Measurements from ENCODE around the gene CHST8. TPM values are rescaled to one million over a fixed set of nuclear protein-coding genes. Genes with fewer than 3 reads are reported as not detected.

The CHST8 gene
- total and polyA plus RNA-seq, 11 donors, result 0.10 to 0.88 (median 0.22) TPM; not detected in 3

DNA sequence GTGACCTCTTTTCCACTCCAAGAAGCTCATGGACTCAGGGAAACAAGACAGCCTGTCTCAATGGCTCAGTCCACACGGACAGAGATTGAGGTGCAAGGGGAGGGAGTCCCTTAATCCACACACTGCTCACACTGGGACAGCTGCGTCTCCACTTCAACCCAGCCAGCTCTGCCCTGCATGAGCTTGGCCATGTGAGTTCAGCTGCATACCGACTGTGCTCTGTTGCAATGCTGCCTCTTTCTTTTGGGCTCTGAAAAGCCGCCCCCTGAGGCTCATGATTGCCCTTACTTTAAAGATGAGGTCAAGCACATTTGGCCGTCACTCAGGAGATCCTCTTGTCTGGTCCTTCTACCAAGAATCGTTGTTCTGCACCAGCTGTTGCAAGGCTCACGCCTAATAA, 110.1 kb downstream of the CHST8 start:
- no peak for DNase-seq
- intact Hi-C loops (cut with DNase I), result no loop called here
- WGBS, 4 donors, result 63 to 77% (median 71%) methylated on average over 7 of the region's 7 CpGs
- Histone ChIP-seq H3K4me1 (no peaks in the 10 kb centered on the region), H3K4me3 (no peak overlapping the region), H3K36me3 (no peaks in the 10 kb centered on the region), H3K9me3 (peaks cover 0 to 2% (median 0%) of the 10 kb centered on the region in 12 donors), H3K27ac (no peak overlapping the region), H3K27me3 (peaks cover 0 to 29% (median 0%) of the 10 kb centered on the region in 9 donors)
- no peak for ATAC-seq
- TF ChIP-seq, protein P1, sequence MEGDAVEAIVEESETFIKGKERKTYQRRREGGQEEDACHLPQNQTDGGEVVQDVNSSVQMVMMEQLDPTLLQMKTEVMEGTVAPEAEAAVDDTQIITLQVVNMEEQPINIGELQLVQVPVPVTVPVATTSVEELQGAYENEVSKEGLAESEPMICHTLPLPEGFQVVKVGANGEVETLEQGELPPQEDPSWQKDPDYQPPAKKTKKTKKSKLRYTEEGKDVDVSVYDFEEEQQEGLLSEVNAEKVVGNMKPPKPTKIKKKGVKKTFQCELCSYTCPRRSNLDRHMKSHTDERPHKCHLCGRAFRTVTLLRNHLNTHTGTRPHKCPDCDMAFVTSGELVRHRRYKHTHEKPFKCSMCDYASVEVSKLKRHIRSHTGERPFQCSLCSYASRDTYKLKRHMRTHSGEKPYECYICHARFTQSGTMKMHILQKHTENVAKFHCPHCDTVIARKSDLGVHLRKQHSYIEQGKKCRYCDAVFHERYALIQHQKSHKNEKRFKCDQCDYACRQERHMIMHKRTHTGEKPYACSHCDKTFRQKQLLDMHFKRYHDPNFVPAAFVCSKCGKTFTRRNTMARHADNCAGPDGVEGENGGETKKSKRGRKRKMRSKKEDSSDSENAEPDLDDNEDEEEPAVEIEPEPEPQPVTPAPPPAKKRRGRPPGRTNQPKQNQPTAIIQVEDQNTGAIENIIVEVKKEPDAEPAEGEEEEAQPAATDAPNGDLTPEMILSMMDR (IDR thresholded peaks at IDR 0.05), result no peak
- no peak for TF ChIP-seq POLR2A (IDR thresholded peaks at IDR 0.05)

DNA sequence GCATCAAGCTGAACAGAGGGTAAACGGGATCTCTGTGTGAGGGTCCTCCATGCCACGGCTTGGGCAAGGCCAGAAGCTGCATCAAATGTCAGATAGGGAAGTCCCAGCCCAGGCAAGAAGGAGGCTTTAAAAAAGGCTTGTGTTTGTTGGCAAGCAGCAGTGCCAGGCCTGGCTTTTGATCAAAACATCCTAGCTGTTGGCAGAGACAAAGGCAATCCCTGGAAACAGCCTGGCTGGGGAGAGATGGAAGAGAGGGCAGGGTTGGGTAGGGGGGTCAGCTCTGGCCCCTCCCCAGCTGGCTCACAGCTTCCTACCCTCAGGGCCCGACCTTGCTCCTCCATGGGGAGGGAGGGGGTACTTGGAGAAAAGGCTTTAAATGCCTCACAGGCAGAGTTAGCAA, 113.2 kb downstream of the CHST8 start:
- peak in 4 of 5 donors; percentile 20 to 56 (median 40) for DNase-seq
- WGBS, 4 donors, result 0 to 38% (median 27%) methylated on average over 1 to 3 of the region's 3 CpGs
- ATAC-seq, result peak; percentile 26 to 67 (median 62)
- no peaks in the 10 kb centered on the region for H3K4me1 ChIP-seq
- intact Hi-C loops (cut with DNase I), result no loop called here
- peaks cover 0 to 26% (median 0%) of the 10 kb centered on the region in 9 donors for H3K27me3 ChIP-seq
- TF ChIP-seq, protein P1 (IDR thresholded peaks at IDR 0.05), result no peak
- no peak for TF ChIP-seq POLR2A (IDR thresholded peaks at IDR 0.05)
- H3K36me3 ChIP-seq, result no peaks in the 10 kb centered on the region
- H3K9me3 ChIP-seq, result no peaks in the 10 kb centered on the region
- no peak overlapping the region for H3K4me3 ChIP-seq
- H3K27ac ChIP-seq, result no peak overlapping the region

DNA sequence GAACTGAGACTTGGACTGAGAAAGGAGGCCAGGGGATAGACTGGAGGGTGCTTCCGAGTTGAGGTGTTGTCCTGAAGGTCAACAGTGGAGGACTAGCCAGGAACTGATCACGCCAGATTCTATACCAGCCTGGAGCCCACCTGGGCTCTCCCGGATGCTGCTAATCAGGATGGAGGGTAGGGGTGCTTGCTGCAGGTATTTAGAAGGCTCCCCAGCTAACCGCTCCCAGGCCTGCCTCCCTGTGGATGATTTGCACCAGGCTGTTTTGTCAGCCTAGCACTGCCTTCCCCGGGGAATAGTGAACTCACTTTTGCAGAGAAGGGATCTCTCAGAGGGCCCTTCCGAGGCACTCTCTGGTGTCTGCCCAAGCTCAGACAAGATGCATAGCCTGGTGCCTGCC, 114.4 kb downstream of the CHST8 start:
- WGBS, 4 donors, result 42 to 58% (median 47%) methylated on average over 2 to 6 of the region's 6 CpGs
- Histone ChIP-seq H3K4me1 (no peaks in the 10 kb centered on the region), H3K27me3 (peaks cover 0 to 18% (median 0%) of the 10 kb centered on the region in 9 donors), H3K4me3 (no peak overlapping the region), H3K9me3 (no peaks in the 10 kb centered on the region), H3K27ac (no peak overlapping the region), H3K36me3 (no peaks in the 10 kb centered on the region)
- no peak for ATAC-seq
- DNase-seq, result peak in 1 of 5 donors; percentile 23
- intact Hi-C loops (cut with DNase I), result no loop called here
- TF ChIP-seq, protein P1 (IDR thresholded peaks at IDR 0.05), result no peak
- no peak for TF ChIP-seq POLR2A (IDR thresholded peaks at IDR 0.05)

DNA sequence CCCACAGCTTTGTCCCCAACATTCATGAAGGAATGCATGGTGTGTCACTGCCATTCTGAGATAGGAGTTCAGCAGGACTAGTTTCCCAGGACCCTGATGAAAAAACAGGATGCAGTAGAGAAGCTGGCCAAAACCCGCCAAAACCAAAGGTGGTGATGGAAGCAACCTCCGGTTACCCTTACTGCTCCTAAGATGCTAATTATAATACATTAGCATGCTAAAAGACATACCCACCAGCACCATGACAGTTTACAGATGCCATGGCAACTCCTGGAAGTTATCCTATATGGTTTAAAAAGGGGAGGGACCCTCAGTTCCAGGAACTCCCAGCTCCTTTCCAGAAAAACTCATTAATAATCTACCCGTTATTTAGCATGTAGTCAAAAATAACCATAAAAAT, 115.0 kb downstream of the CHST8 start:
- no peaks in the 10 kb centered on the region for H3K36me3 ChIP-seq
- no peaks in the 10 kb centered on the region for H3K9me3 ChIP-seq
- H3K27me3 ChIP-seq, result peaks cover 0 to 18% (median 0%) of the 10 kb centered on the region in 9 donors
- intact Hi-C loops (cut with DNase I), result no loop called here
- H3K4me1 ChIP-seq, result no peaks in the 10 kb centered on the region
- no peak for ATAC-seq
- WGBS, 4 donors, result 40 to 64% (median 44%) methylated on average over 3 of the region's 3 CpGs
- H3K4me3 ChIP-seq, result no peak overlapping the region
- DNase-seq, result no peak
- H3K27ac ChIP-seq, result no peak overlapping the region
- TF ChIP-seq, protein P1 (IDR thresholded peaks at IDR 0.05), result no peak
- TF ChIP-seq POLR2A (IDR thresholded peaks at IDR 0.05), result no peak
